ENCODE results near the gene ANKMY1. TPM values are rescaled to one million over a fixed set of nuclear protein-coding genes. Genes with fewer than 3 reads are reported as not detected.

The ANKMY1 gene
- total and polyA plus RNA-seq, 11 donors = 2.4 to 11.7 (median 5.5) TPM

GRCh38 chr2:240588669-240589068 is 30.9 kb upstream of the ANKMY1 start:
- peaks cover 7 to 75% (median 39%) of the 10 kb centered on the region in 12 donors for H3K4me1 ChIP-seq
- H3K27ac ChIP-seq = no peak overlapping the region
- ATAC-seq = no peak
- no peaks in the 10 kb centered on the region for H3K27me3 ChIP-seq
- DNase-seq = no peak
- intact Hi-C loops (cut with DNase I) = loop anchor here in 1 of 10 donors (10.0 kb wide), 1 partner anchor 354 kb away; no protein-coding TSS in a partner anchor
- H3K9me3 ChIP-seq = no peaks in the 10 kb centered on the region
- H3K36me3 ChIP-seq = peaks cover 0 to 40% (median 22%) of the 10 kb centered on the region in 9 donors
- 79 to 89% (median 86%) methylated on average over 4 of the region's 4 CpGs for WGBS, 4 donors
- no peak for TF ChIP-seq POLR2A (IDR thresholded peaks at IDR 0.05)
- H3K4me3 ChIP-seq = no peak overlapping the region

- ATAC-seq (no peak), DNase-seq (no peak)
- Histone ChIP-seq H3K4me3 (peak overlapping the region in 8 of 12 donors; percentile 76 to 97 (median 86)), H3K27me3 (no peaks in the 10 kb centered on the region), H3K36me3 (peaks cover 0 to 40% (median 22%) of the 10 kb centered on the region in 9 donors), H3K4me1 (peaks cover 7 to 70% (median 35%) of the 10 kb centered on the region in 12 donors), H3K27ac (peak overlapping the region in 2 of 12 donors; percentile 98), H3K9me3 (no peaks in the 10 kb centered on the region)
- intact Hi-C loops (cut with DNase I) = loop anchor here in 1 of 10 donors (10.0 kb wide), 1 partner anchor 353 kb away; no protein-coding TSS in a partner anchor
- no peak for TF ChIP-seq POLR2A (IDR thresholded peaks at IDR 0.05)
- TF ChIP-seq, protein P1, sequence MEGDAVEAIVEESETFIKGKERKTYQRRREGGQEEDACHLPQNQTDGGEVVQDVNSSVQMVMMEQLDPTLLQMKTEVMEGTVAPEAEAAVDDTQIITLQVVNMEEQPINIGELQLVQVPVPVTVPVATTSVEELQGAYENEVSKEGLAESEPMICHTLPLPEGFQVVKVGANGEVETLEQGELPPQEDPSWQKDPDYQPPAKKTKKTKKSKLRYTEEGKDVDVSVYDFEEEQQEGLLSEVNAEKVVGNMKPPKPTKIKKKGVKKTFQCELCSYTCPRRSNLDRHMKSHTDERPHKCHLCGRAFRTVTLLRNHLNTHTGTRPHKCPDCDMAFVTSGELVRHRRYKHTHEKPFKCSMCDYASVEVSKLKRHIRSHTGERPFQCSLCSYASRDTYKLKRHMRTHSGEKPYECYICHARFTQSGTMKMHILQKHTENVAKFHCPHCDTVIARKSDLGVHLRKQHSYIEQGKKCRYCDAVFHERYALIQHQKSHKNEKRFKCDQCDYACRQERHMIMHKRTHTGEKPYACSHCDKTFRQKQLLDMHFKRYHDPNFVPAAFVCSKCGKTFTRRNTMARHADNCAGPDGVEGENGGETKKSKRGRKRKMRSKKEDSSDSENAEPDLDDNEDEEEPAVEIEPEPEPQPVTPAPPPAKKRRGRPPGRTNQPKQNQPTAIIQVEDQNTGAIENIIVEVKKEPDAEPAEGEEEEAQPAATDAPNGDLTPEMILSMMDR (IDR thresholded peaks at IDR 0.05) = no peak
- 79 to 86% (median 83%) methylated on average over 10 of the region's 10 CpGs for WGBS, 4 donors
Measured at GRCh38 chr2:240588006-240588655, 30.3 kb upstream of the ANKMY1 start.

GRCh38 chr2:240586919-240587800 is 29.4 kb upstream of the ANKMY1 start:
- Histone ChIP-seq H3K27me3 (no peaks in the 10 kb centered on the region), H3K4me1 (peaks cover 7 to 71% (median 34%) of the 10 kb centered on the region in 12 donors), H3K9me3 (no peaks in the 10 kb centered on the region), H3K36me3 (peaks cover 0 to 31% (median 16%) of the 10 kb centered on the region in 9 donors), H3K27ac (peak overlapping the region; percentile 43 to 98 (median 92)), H3K4me3 (peak overlapping the region; percentile 55 to 97 (median 83))
- ATAC-seq (peak in 2 of 4 donors; percentile 29 to 33), DNase-seq (peak in 2 of 5 donors; percentile 48 to 74)
- TF ChIP-seq, protein P1 (IDR thresholded peaks at IDR 0.05) = no peak
- TF ChIP-seq POLR2A (IDR thresholded peaks at IDR 0.05) = no peak
- intact Hi-C loops (cut with DNase I) = loop anchor here in 3 of 10 donors (1.0 to 10.0 kb wide), 4 partner anchors 18 to 352 kb away; partner anchors contain the start of gene DUSP28 (in 2 of the 3)
- 2 to 15% (median 4%) methylated on average over 11 to 62 of the region's 62 CpGs for WGBS, 4 donors

DNA sequence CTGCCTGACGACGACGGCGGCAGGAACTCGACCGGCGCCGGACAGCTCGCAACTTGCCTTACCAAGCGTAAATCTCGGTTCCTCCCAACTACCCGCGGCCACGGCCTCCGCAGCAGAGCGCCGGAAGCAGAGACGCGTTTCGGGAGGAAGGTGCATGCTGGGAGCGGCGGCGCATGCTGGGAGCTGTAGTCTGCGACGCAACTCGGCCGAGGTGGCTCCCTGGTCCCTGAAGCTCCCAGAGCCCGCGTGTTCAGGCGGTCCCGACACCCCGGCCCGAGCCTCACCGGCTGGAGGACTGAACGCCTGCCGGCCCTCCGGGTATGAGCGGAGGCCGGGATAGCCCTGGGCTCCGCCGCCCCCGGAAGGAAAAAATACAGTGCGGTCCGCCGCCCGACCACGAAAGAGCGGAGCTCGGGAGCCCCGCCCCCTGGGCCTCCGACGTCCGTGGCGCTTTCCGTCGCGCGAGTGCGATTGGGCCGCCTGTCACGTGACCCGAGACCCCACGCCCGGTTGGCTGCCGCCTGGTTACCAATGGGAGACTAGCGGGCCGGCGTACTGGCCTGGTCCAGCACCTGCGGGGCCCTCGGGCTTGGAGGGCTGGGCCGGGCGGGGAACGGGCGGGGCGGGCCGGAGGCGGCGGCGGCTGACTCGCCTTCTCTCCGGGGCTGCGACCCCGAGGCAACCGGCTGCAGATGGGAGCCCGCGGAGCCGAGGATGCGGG is 28.6 kb upstream of the ANKMY1 start, which contains the start of gene CAPN10:
Gene CAPN10, plus strand, starts transcription at position 537 of the 721 bp plus-strand sequence. Its CDS starts 178 bp downstream, at position 715.
- peaks cover 0 to 3% (median 0%) of the 10 kb centered on the region in 12 donors for H3K9me3 ChIP-seq
- 0% methylated on average over 8 to 88 of the region's 88 CpGs for WGBS, 4 donors
- peak; percentile 99 for DNase-seq
- intact Hi-C loops (cut with DNase I) = loop anchor here in 3 of 10 donors (1.0 to 10.0 kb wide), 4 partner anchors 17 to 352 kb away; partner anchors contain the start of gene DUSP28 (in 2 of the 3)
- peak within 1 kb of the TSS; percentile 83 to 98 (median 92) for H3K27ac ChIP-seq
- H3K4me3 ChIP-seq = peak within 1 kb of the TSS; percentile 55 to 97 (median 83)
- TF ChIP-seq, protein P1 (IDR thresholded peaks at IDR 0.05) = no peak
- peak in 1 of 2 donors; percentile 57 for TF ChIP-seq POLR2A (IDR thresholded peaks at IDR 0.05)
- H3K27me3 ChIP-seq = no peaks in the 10 kb centered on the region
- peak; percentile 94 to 97 (median 96) for ATAC-seq
- H3K4me1 ChIP-seq = peaks cover 7 to 65% (median 34%) of the 10 kb centered on the region in 12 donors
- peaks cover 0 to 23% (median 10%) of the 10 kb centered on the region in 9 donors for H3K36me3 ChIP-seq
